ENCODE data around the gene GABRB1.

DNA sequence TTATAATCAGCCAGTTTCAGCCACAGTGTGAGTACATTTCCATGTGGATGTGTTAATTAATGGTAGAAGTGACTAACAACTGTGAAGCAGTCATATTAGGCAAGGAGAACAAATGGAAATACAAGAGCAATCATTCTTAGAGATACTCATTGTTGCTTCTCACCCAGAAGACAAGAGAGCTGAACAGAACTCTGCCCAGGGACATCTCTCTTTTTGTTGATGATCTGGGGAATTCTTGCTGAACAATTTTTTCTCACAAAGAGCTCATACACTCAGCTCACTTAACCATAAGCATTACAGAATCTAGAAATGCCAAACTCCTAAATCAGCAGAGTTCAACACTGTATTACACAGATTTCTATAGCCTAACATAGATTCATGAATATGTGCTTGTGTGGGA, 282.0 kb downstream of the GABRB1 start:
- TF ChIP-seq, protein P1, sequence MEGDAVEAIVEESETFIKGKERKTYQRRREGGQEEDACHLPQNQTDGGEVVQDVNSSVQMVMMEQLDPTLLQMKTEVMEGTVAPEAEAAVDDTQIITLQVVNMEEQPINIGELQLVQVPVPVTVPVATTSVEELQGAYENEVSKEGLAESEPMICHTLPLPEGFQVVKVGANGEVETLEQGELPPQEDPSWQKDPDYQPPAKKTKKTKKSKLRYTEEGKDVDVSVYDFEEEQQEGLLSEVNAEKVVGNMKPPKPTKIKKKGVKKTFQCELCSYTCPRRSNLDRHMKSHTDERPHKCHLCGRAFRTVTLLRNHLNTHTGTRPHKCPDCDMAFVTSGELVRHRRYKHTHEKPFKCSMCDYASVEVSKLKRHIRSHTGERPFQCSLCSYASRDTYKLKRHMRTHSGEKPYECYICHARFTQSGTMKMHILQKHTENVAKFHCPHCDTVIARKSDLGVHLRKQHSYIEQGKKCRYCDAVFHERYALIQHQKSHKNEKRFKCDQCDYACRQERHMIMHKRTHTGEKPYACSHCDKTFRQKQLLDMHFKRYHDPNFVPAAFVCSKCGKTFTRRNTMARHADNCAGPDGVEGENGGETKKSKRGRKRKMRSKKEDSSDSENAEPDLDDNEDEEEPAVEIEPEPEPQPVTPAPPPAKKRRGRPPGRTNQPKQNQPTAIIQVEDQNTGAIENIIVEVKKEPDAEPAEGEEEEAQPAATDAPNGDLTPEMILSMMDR (IDR thresholded peaks at IDR 0.05): no peak
- no peak for TF ChIP-seq EZH2 (IDR thresholded peaks at IDR 0.05; ENCODE audit: borderline replicate concordance, insufficient read depth, low read depth, low read length, poor library complexity, severe bottlenecking)

Data from B cell (primary cell).